Measurements from ENCODE around the gene APBB1IP.

The APBB1IP gene

DNA sequence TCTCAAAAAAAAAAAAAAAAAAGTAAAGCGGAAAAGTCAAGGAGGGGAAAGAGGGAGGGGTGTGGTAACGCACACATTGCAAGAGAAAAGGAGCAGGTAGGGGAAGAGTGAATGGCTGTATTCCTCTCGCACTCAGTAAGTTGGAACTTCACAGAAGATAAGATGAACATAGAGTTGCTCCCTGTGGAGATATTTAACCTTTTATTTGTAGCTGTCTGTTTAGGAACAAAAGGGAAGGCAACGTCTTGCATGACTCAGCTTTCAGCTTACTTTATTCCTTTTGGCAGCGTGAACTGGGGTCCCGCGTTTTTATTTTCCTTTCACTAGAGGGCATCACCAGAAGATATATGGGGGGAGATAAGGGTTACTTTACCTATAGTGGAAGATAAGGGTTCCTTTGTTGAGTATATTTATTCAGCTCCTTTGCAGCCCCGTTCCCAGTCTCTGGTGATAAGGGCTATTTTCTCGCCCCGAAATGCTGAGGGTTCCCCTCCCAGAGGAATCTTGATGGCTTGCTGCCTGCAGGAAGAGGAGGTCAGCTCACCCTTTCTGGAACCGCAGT is 78.5 kb downstream of the APBB1IP start:
- no peaks in the 10 kb centered on the region for H3K27me3 ChIP-seq (replicated peaks; ENCODE audit: control insufficient read depth, insufficient read depth, low read length)
- H3K9ac ChIP-seq (ENCODE audit: low read length): no peak overlapping the region
- peaks cover 85% of the 10 kb centered on the region for H3K36me3 ChIP-seq (ENCODE audit: control insufficient read depth, insufficient read depth, low read length, severe bottlenecking)
- peaks cover 12% of the 10 kb centered on the region for H3K9me3 ChIP-seq (ENCODE audit: control insufficient read depth, low read length)
- DNase-seq (ENCODE audit: low read depth): no peak
- H3K4me3 ChIP-seq (ENCODE audit: low read length): no peak overlapping the region
- H3K4me1 ChIP-seq (ENCODE audit: control insufficient read depth, insufficient read depth, low read length): peaks cover 4% of the 10 kb centered on the region

DNA sequence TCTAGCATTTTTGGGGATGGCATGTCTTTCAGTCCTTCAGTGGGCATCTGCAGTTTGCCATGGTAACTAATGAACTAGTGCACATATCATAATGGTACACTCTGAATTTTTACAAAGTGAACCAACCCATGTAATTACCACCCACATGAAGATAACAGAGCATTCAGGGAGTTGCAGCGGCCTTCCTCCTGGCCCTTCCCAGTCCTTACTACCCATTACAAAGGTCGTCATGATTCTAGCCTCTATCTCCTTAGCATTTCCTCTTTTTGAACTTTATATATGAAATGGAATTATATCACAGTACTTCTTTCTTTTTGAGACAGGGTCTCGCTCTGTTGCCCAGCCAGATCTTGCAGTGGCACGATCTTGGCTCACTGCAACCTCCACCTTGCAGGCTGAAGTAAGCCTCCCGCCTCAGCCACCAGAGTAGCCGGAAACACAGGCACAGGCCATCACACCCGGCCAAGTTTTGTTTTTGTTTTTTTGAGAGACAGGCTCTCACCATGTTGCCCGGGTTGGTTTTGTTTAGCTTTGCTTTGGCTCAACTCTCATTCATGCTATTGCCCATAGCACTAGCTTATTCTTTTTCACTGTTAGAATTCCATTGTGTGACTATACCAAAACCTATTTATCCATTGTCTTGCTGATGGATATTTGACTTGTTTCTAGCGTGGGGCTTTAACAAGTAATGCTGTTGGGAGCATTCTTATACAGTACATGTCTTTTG is 79.2 kb downstream of the APBB1IP start:
- no peak for DNase-seq (ENCODE audit: low read depth)
- H3K9me3 ChIP-seq (ENCODE audit: control insufficient read depth, low read length): peaks cover 11% of the 10 kb centered on the region

DNA sequence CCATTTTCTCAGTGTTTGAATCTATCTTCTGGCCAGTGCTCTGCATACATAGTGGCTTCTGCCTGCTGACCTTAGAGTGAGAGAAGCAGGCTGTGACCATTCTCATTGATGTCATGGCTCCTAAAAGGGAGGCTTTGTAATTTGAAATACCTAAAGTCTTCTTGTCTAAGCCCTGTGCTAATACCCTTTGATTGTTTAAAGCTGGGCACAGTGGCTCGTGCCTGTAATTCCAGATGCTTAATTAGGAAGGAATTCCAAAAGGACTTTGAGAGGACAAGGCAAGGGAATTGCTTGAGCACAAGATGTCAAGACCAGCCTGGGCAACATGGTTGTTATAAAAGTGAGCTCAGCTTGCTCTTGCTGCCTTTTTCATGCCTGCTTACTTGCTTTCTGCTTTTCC is 81.7 kb downstream of the APBB1IP start:
- Histone ChIP-seq H3K4me1 (ENCODE audit: control insufficient read depth, insufficient read depth, low read length) (peaks cover 4% of the 10 kb centered on the region), H3K9ac (ENCODE audit: low read length) (no peak overlapping the region), H3K9me3 (ENCODE audit: control insufficient read depth, low read length) (no peaks in the 10 kb centered on the region), H3K27me3 (replicated peaks; ENCODE audit: control insufficient read depth, insufficient read depth, low read length) (no peaks in the 10 kb centered on the region), H3K4me3 (ENCODE audit: low read length) (no peak overlapping the region), H3K36me3 (ENCODE audit: control insufficient read depth, insufficient read depth, low read length, severe bottlenecking) (peaks cover 83% of the 10 kb centered on the region)
- no peak for DNase-seq (ENCODE audit: low read depth)

More for the DNA sequence above, 79.2 kb downstream of the APBB1IP start:
- Histone ChIP-seq H3K27me3 (replicated peaks; ENCODE audit: control insufficient read depth, insufficient read depth, low read length) (no peaks in the 10 kb centered on the region), H3K4me1 (ENCODE audit: control insufficient read depth, insufficient read depth, low read length) (peaks cover 4% of the 10 kb centered on the region), H3K9ac (ENCODE audit: low read length) (no peak overlapping the region), H3K4me3 (ENCODE audit: low read length) (no peak overlapping the region), H3K36me3 (ENCODE audit: control insufficient read depth, insufficient read depth, low read length, severe bottlenecking) (peaks cover 84% of the 10 kb centered on the region)

DNA sequence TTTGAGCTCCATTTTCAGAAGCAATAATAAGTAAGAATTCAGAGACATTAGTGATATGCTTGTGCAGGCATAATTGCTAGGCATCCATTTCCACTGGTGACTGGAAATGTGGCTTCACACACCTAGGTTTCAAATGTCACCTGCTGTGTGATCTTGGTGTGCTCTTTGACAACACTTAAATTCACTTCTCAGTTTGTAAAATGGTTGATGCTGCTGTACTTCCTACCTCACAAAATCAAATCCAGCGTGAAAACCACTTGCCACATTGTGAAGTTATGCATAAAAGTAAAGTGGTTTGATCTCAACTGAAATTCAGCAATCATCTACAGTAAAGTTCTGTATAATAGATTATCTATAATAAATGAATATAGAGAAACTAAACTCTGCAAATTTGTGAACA is 82.4 kb downstream of the APBB1IP start:
- no peak overlapping the region for H3K9ac ChIP-seq (ENCODE audit: low read length)
- H3K36me3 ChIP-seq (ENCODE audit: control insufficient read depth, insufficient read depth, low read length, severe bottlenecking): peaks cover 83% of the 10 kb centered on the region
- H3K27me3 ChIP-seq (replicated peaks; ENCODE audit: control insufficient read depth, insufficient read depth, low read length): no peaks in the 10 kb centered on the region
- no peaks in the 10 kb centered on the region for H3K4me1 ChIP-seq (ENCODE audit: control insufficient read depth, insufficient read depth, low read length)
- DNase-seq (ENCODE audit: low read depth): no peak
- no peaks in the 10 kb centered on the region for H3K9me3 ChIP-seq (ENCODE audit: control insufficient read depth, low read length)
- H3K4me3 ChIP-seq (ENCODE audit: low read length): no peak overlapping the region

DNA sequence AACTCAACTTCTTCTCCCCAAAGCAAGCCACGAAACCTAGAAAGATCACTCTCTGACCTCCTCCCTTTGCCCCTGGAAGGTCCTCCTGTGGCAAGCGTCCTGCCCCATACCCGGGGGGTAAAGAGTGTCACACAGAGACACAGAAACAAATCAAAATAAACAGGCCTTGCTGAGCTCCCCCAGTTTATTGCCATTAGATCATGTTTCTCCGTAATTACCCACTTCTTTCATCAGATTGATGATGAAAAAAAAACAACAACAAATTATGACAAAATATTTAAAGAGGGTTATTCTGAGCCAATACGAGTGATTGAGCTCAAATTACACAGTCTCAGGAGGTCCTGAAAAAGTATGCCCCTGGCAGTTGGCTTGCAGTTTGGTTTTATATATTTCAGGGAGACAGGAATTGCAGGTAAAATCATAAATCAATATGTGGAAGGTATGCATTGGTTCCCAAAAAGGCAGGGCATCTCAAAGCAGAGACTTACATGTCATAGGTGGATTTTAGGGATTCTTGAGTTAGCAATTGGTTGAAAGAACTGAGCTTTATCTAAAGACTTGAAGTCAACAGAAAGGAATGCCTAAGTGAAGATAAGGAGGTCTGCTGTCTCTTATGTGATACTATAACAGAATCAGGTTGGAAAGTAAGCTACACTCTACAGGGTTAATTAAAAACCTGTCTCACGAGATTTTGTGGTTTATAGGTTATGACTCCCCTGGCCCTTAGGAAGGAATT is 86.2 kb downstream of the APBB1IP start:
- H3K9me3 ChIP-seq (ENCODE audit: control insufficient read depth, low read length): no peaks in the 10 kb centered on the region
- H3K4me3 ChIP-seq (ENCODE audit: low read length): no peak overlapping the region
- no peak for DNase-seq (ENCODE audit: low read depth)
- no peaks in the 10 kb centered on the region for H3K27me3 ChIP-seq (replicated peaks; ENCODE audit: control insufficient read depth, insufficient read depth, low read length)
- H3K36me3 ChIP-seq (ENCODE audit: control insufficient read depth, insufficient read depth, low read length, severe bottlenecking): peaks cover 91% of the 10 kb centered on the region
- no peak overlapping the region for H3K9ac ChIP-seq (ENCODE audit: low read length)
- H3K4me1 ChIP-seq (ENCODE audit: control insufficient read depth, insufficient read depth, low read length): no peaks in the 10 kb centered on the region

DNA sequence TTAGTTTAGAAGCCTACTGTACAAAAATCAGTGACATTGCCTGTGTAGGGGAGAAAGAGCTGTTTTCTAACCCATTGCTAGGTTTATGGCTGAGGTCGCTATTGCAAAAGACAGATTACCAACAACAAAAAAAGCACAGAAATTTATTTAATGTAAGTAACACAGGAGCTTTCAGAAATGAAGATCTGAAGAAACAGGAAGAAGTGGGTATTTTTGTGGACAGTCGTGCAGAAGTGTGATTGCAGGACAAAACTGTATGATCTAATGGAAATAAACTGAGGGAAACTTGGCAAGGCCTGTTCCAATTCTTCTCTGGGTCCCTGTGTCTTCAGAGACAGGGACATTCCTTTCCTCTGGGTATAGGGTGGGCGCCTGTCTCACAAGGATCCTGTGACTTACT is 87.4 kb downstream of the APBB1IP start:
- DNase-seq (ENCODE audit: low read depth): no peak
- Histone ChIP-seq H3K9ac (ENCODE audit: low read length) (no peak overlapping the region), H3K27me3 (replicated peaks; ENCODE audit: control insufficient read depth, insufficient read depth, low read length) (no peaks in the 10 kb centered on the region), H3K36me3 (ENCODE audit: control insufficient read depth, insufficient read depth, low read length, severe bottlenecking) (peaks cover 88% of the 10 kb centered on the region), H3K4me3 (ENCODE audit: low read length) (no peak overlapping the region), H3K9me3 (ENCODE audit: control insufficient read depth, low read length) (no peaks in the 10 kb centered on the region), H3K4me1 (ENCODE audit: control insufficient read depth, insufficient read depth, low read length) (no peaks in the 10 kb centered on the region)

DNA sequence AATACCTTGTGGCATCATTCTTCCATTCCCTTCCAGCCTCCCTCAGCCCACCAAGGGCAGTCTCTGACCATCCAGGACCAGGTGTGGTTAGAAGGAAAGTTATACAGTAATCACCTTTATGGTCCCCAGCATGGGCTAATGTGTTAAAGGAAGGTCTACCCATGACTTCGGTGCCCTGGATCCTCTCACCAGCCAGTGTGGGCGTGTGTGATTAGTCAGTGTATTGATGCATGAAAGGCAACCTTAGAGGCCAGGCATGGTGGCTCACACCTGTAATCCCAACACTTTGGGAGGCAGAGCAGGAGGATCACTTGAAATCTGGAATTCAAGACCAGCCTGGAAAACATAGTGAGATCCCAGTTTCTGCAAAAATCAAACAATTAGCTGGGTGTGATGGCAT is 88.9 kb downstream of the APBB1IP start:
- H3K4me1 ChIP-seq (ENCODE audit: control insufficient read depth, insufficient read depth, low read length): no peaks in the 10 kb centered on the region
- H3K36me3 ChIP-seq (ENCODE audit: control insufficient read depth, insufficient read depth, low read length, severe bottlenecking): peaks cover 83% of the 10 kb centered on the region
- no peak for DNase-seq (ENCODE audit: low read depth)
- H3K27me3 ChIP-seq (replicated peaks; ENCODE audit: control insufficient read depth, insufficient read depth, low read length): no peaks in the 10 kb centered on the region
- no peaks in the 10 kb centered on the region for H3K9me3 ChIP-seq (ENCODE audit: control insufficient read depth, low read length)
- H3K9ac ChIP-seq (ENCODE audit: low read length): no peak overlapping the region
- H3K4me3 ChIP-seq (ENCODE audit: low read length): no peak overlapping the region

DNA sequence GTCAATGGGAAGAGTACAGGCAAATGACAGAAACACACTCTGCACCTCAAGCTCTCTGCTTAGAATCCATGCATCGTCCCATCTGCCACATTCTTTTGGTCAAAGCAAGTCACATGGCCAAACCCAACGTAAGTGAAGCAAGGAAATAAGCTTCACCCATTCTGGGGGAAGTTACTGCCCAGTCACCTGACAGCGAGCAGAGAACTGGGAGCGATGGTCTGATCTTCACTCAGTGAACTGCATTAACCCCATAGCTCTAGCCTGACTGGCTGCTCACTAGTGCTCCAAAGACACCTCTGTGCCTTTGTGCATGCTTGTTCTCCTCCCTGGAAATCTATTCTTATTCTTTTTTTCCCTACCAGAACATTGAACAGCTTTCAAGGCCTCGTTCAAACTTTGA is 89.9 kb downstream of the APBB1IP start:
- H3K9ac ChIP-seq (ENCODE audit: low read length): no peak overlapping the region

DNA sequence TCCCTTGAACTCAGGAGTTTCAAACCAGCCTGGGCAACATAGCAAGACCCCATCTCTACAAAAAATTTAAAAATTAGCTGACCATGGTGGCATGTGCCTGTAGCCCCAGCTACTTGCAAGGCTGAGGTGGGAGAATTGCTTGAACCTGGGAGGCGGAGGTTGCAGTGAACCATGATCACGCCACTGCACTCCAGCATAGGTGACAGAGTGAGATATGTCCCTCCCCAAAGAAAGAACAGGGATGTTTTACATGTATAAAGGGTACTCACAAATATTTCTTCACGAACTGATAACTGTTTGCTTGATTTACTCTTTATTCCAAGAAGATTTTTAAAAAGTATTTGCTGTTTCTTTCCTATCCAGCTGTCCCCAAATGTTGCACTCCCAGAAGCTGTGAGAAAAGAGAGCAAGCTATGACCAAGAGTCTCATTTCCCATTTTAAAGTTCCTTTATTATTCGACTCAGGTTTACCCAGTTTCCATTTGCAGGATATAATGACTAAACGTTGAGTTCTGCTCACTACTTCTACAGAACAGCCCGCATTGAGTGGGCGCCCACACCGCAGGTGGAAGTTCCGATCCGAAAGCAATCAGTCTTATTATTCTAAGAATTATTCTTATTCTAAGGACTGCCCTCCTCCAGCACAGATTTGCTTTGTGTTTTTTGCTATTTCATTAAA is 90.7 kb downstream of the APBB1IP start:
- Histone ChIP-seq H3K27me3 (replicated peaks; ENCODE audit: control insufficient read depth, insufficient read depth, low read length) (no peaks in the 10 kb centered on the region), H3K36me3 (ENCODE audit: control insufficient read depth, insufficient read depth, low read length, severe bottlenecking) (peaks cover 84% of the 10 kb centered on the region), H3K9ac (ENCODE audit: low read length) (no peak overlapping the region), H3K9me3 (ENCODE audit: control insufficient read depth, low read length) (no peaks in the 10 kb centered on the region), H3K4me1 (ENCODE audit: control insufficient read depth, insufficient read depth, low read length) (no peaks in the 10 kb centered on the region), H3K4me3 (ENCODE audit: low read length) (no peak overlapping the region)
- no peak for DNase-seq (ENCODE audit: low read depth)

More for the DNA sequence above, 89.9 kb downstream of the APBB1IP start:
- no peaks in the 10 kb centered on the region for H3K27me3 ChIP-seq (replicated peaks; ENCODE audit: control insufficient read depth, insufficient read depth, low read length)
- H3K4me3 ChIP-seq (ENCODE audit: low read length): no peak overlapping the region
- no peak for DNase-seq (ENCODE audit: low read depth)
- H3K36me3 ChIP-seq (ENCODE audit: control insufficient read depth, insufficient read depth, low read length, severe bottlenecking): peaks cover 84% of the 10 kb centered on the region
- H3K4me1 ChIP-seq (ENCODE audit: control insufficient read depth, insufficient read depth, low read length): no peaks in the 10 kb centered on the region
- H3K9me3 ChIP-seq (ENCODE audit: control insufficient read depth, low read length): no peaks in the 10 kb centered on the region

DNA sequence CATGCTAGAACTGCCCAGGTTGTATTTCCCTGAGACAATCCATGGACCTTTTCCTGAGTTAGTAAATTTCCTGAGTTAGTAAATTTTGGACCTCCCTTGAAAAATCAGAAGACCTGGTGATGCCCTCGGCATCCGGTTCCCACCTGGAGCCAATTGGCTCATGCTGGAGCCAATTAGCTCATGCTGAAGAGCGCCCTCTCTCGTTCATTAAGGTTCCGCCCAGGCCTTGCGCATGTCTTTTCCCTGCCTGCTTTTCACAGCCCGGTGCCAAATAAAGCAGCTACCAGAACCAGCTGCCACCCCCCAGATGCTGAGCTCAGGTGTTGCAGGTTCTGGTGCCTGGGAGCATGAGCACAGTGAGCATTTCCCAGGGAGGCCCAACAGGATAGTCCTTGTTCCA is 96.2 kb downstream of the APBB1IP start:
- H3K4me1 ChIP-seq (ENCODE audit: control insufficient read depth, insufficient read depth, low read length): no peaks in the 10 kb centered on the region
- H3K36me3 ChIP-seq (ENCODE audit: control insufficient read depth, insufficient read depth, low read length, severe bottlenecking): peaks cover 76% of the 10 kb centered on the region
- no peak overlapping the region for H3K4me3 ChIP-seq (ENCODE audit: low read length)
- no peak for DNase-seq (ENCODE audit: low read depth)
- H3K27me3 ChIP-seq (replicated peaks; ENCODE audit: control insufficient read depth, insufficient read depth, low read length): no peaks in the 10 kb centered on the region
- no peaks in the 10 kb centered on the region for H3K9me3 ChIP-seq (ENCODE audit: control insufficient read depth, low read length)
- H3K9ac ChIP-seq (ENCODE audit: low read length): no peak overlapping the region

DNA sequence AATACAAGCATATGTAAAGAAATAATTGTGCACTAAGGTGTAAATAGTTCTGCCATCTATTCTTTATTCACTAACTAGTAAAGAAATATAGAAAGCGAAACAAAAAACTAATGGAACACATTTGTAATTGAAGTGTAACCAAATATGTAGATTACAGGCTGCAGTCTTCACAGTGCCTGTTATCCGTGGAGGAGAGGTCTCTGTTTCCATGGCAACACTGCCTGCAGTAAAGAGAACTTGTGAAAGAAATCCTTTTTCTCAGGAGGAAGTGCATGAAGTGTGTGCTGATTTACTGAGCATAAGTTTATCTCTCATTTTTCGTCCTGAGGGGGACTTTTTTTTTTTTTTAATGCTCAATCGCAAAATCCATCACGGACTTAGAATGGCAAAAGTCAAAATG is 102.5 kb downstream of the APBB1IP start:
- Histone ChIP-seq H3K36me3 (ENCODE audit: control insufficient read depth, insufficient read depth, low read length, severe bottlenecking) (peaks cover 76% of the 10 kb centered on the region), H3K9ac (ENCODE audit: low read length) (no peak overlapping the region), H3K4me3 (ENCODE audit: low read length) (no peak overlapping the region), H3K9me3 (ENCODE audit: control insufficient read depth, low read length) (no peaks in the 10 kb centered on the region), H3K4me1 (ENCODE audit: control insufficient read depth, insufficient read depth, low read length) (peaks cover 4% of the 10 kb centered on the region), H3K27me3 (replicated peaks; ENCODE audit: control insufficient read depth, insufficient read depth, low read length) (no peaks in the 10 kb centered on the region)
- DNase-seq (ENCODE audit: low read depth): no peak
